Prostate gland (tissue), 2 donors: ENCODE results near the gene TMPRSS9.

Experiments
- CTCF ChIP-seq, 4 experiments: fragments of 200-600 bp in 2 of 4; fragments of 450-650 bp in 2 of 4; sonication (generic) in 2 of 4; IDR thresholded peaks; 1 replicate in 3 of 4; 2 replicates in 1 of 4; pipeline ENCODE4 v1.5.1; 2016 to 2019; ENCODE audit warnings: antibody characterized with exemption in 4 of 4, mild to moderate bottlenecking in 2 of 4, moderate library complexity in 2 of 4
- POLR2A ChIP-seq: fragments of 450-650 bp; IDR thresholded peaks from one replicate; pipeline ENCODE4 v1.6.1; 2016; ENCODE audit warnings: antibody characterized with exemption, mild to moderate bottlenecking

DNA sequence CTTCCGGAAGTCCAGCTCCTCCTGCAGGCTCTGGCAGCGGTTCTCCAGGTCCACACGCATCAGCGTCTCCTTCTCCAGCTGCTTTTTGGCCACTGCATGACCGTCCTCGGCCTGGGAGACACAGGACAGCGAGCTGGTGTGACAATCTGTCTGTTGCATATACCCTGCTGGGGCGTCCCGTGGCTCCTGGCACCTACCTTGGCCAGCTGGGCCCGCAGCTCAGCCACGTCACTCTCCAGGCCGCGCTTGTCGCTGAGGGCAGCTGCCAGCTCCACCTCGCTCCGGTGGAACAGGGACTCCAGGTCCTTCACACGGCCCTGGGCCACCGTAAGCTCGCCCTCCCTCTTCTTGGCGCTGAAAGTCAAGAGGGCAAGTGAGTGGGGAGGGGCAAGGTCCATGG, 78.1 kb downstream of the TMPRSS9 start:
- TF ChIP-seq CTCF (IDR thresholded peaks at IDR 0.05): no peak
- TF ChIP-seq POLR2A: no peak
